GM10266 (cell line): ENCODE results near the gene ACKR1.

Experiments used
- DNase-seq: peaks from one replicate; pipeline ENCODE4 v3.0.0; 2012; ENCODE audit errors: extremely low spot score
- CTCF ChIP-seq: IDR thresholded peaks from 2 replicates; pipeline ENCODE4 v1.5.1; 2012; ENCODE audit warnings: mild to moderate bottlenecking, low read depth; ENCODE audit not compliant: control insufficient read depth, insufficient read depth; ENCODE audit errors: missing control alignments

ACKR1 gene

GRCh38 chr1:159208175-159208825 lies 3.6 kb downstream of the ACKR1 start:
- no peak for TF ChIP-seq CTCF
- no peak for DNase-seq

- no peak for DNase-seq
Measured at GRCh38 chr1:159209061-159209460, 4.4 kb downstream of the ACKR1 start.

GRCh38 chr1:159211331-159212136 lies 6.9 kb downstream of the ACKR1 start:
- TF ChIP-seq CTCF, result peak; percentile 91
- peak; percentile 33 for DNase-seq

More at GRCh38 chr1:159209061-159209460, 4.4 kb downstream of the ACKR1 start:
- no peak for TF ChIP-seq CTCF

GRCh38 chr1:159212596-159212995 lies 7.9 kb downstream of the ACKR1 start:
- no peak for DNase-seq
- TF ChIP-seq CTCF, result no peak

- DNase-seq, result peak; percentile 48
- peak; percentile 86 for TF ChIP-seq CTCF
Measured at GRCh38 chr1:159214149-159214760, 9.6 kb downstream of the ACKR1 start.

GRCh38 chr1:159218649-159219636 lies 14.3 kb downstream of the ACKR1 start:
- no peak for TF ChIP-seq CTCF
- DNase-seq, result no peak
